Upper lobe of left lung (tissue), 6 donors: ENCODE measurements around the gene MEGF10. TPM values are rescaled to one million over a fixed set of nuclear protein-coding genes. Genes with fewer than 3 reads are reported as not detected.
A peak's percentile ranks its signal among the peaks of the same experiment; 100 is the strongest.

Experiments
- ATAC-seq, 2 donors: fragments of 200-7000 bp; cut with Tn5 transposase; one replicate each; pipeline ENCODE4 v1.9.1; 2022; ENCODE audit warnings: mild to moderate bottlenecking in 2 of 2, moderate library complexity in 2 of 2; ENCODE audit not compliant: low FRiP score in 2 of 2
- DNase-seq, 2 donors: peaks; one replicate each; pipeline ENCODE4 v3.0.0-alpha.2; 2019 to 2020
- H3K27ac ChIP-seq, 4 donors: fragments of 200-600 bp; sonication (generic); one replicate each; pipeline ENCODE4 v1.5.1; 2016 to 2019
- H3K27me3 ChIP-seq, 4 donors: fragments of 200-600 bp; sonication (generic); one replicate each; pipeline ENCODE4 v1.5.1; 2017 to 2019
- H3K36me3 ChIP-seq, 4 donors: fragments of 200-600 bp; sonication (generic); one replicate each; pipeline ENCODE4 v1.5.1; 2016 to 2019
- H3K4me1 ChIP-seq, 4 donors: fragments of 200-600 bp; sonication (generic); one replicate each; pipeline ENCODE4 v1.5.1; 2018 to 2019
- H3K4me3 ChIP-seq, 4 donors: fragments of 200-600 bp; sonication (generic); one replicate each; pipeline ENCODE4 v1.5.1; 2017 to 2019; ENCODE audit warnings: mild to moderate bottlenecking in 2 of 4, moderate library complexity in 1 of 4
- H3K9me3 ChIP-seq, 4 donors: fragments of 200-600 bp; sonication (generic); one replicate each; pipeline ENCODE4 v1.5.1; 2018 to 2019
- CTCF ChIP-seq, 6 experiments: fragments of 450-650 bp in 4 of 6; fragments of 200-600 bp in 2 of 6; sonication (generic) in 2 of 6; IDR thresholded peaks; one replicate each; pipeline ENCODE4 v1.5.1; 2016 to 2019; ENCODE audit warnings: antibody characterized with exemption in 6 of 6
- EP300 ChIP-seq, 4 donors: sonication (generic); formaldehyde crosslinking; IDR thresholded peaks; one replicate each; pipeline ENCODE4 v1.5.1; 2017; ENCODE audit warnings: antibody characterized with exemption in 4 of 4, control low read depth in 2 of 4
- POLR2A ChIP-seq, 4 donors: fragments of 450-650 bp; IDR thresholded peaks; one replicate each; pipeline ENCODE4 v1.5.1; 2016 to 2017; ENCODE audit warnings: antibody characterized with exemption in 4 of 4, mild to moderate bottlenecking in 2 of 4
- POLR2AphosphoS5 ChIP-seq, 2 donors: sonication (generic); formaldehyde crosslinking; IDR thresholded peaks; one replicate each; pipeline ENCODE4 v1.5.1; 2017; ENCODE audit warnings: antibody characterized with exemption in 2 of 2
- WGBS, 2 donors: methylation state at CpG; one replicate each; pipeline ENCODE4 v1.1.5; 2017 to 2018; 5-methylcytosine and 5-hydroxymethylcytosine counted together
- total RNA-seq, 6 donors: library from RNA; depleted of rRNA in 4 of 6; stranded (reverse); fragments of >200 nt in 4 of 6; gene quantifications; one replicate each; pipeline versions ENCODE4 v1.1.0 to v1.2.1, GENCODE V29; 2016 to 2021
- donor health status: DM: no; HTN: no; CAD: no; lungs with moderate emphysema.
- donor health status: DM: no; HTN: yes; CAD: no; lungs with severe emphysema.

Gene MEGF10
- total RNA-seq, 6 donors from 2014 or later = under 0.01 to 3.3 (median 0.17) TPM; not detected in 3

GRCh38 chr5:127433526-127433925 is 142.9 kb downstream of the MEGF10 start:
- Histone ChIP-seq H3K27me3 (no peaks in the 10 kb centered on the region), H3K9me3 (no peaks in the 10 kb centered on the region), H3K36me3 (no peaks in the 10 kb centered on the region), H3K4me3 (no peak overlapping the region), H3K4me1 (no peaks in the 10 kb centered on the region), H3K27ac (no peak overlapping the region)
- 77 to 84% methylated on average over 2 of the region's 2 CpGs for WGBS, 2 donors
- TF ChIP-seq POLR2AphosphoS5 (IDR thresholded peaks at IDR 0.05) (no peak), EP300 (IDR thresholded peaks at IDR 0.05) (no peak)
- no peak for DNase-seq
- ATAC-seq = no peak

- peak in 1 of 2 donors; percentile 47 for DNase-seq
- no peak overlapping the region for H3K27ac ChIP-seq
- no peak for TF ChIP-seq CTCF (IDR thresholded peaks at IDR 0.05)
- TF ChIP-seq EP300 (IDR thresholded peaks at IDR 0.05) = no peak
- no peak for TF ChIP-seq POLR2AphosphoS5 (IDR thresholded peaks at IDR 0.05)
- TF ChIP-seq POLR2A (IDR thresholded peaks at IDR 0.05) = no peak
- whole genome bisulfite sequencing, 2 donors = 91 to 93% methylated on average over 9 to 12 of the region's 12 CpGs
- ATAC-seq = no peak
- H3K36me3 ChIP-seq = no peaks in the 10 kb centered on the region
- no peak overlapping the region for H3K4me3 ChIP-seq
- H3K4me1 ChIP-seq = no peaks in the 10 kb centered on the region
- no peaks in the 10 kb centered on the region for H3K9me3 ChIP-seq
- no peaks in the 10 kb centered on the region for H3K27me3 ChIP-seq
Observed at GRCh38 chr5:127434588-127434987, 144.0 kb downstream of the MEGF10 start.

GRCh38 chr5:127435821-127436220 is 145.2 kb downstream of the MEGF10 start:
- Histone ChIP-seq H3K4me3 (no peak overlapping the region), H3K36me3 (no peaks in the 10 kb centered on the region), H3K4me1 (no peaks in the 10 kb centered on the region), H3K27me3 (no peaks in the 10 kb centered on the region), H3K27ac (no peak overlapping the region), H3K9me3 (no peaks in the 10 kb centered on the region)
- no peak for DNase-seq
- ATAC-seq = no peak
- 96 to 98% methylated on average over 2 of the region's 2 CpGs for WGBS, 2 donors
- TF ChIP-seq EP300 (IDR thresholded peaks at IDR 0.05) (no peak), CTCF (IDR thresholded peaks at IDR 0.05) (no peak), POLR2AphosphoS5 (IDR thresholded peaks at IDR 0.05) (no peak), POLR2A (IDR thresholded peaks at IDR 0.05) (no peak)

- Histone ChIP-seq H3K36me3 (no peaks in the 10 kb centered on the region), H3K27me3 (no peaks in the 10 kb centered on the region), H3K4me3 (no peak overlapping the region), H3K27ac (no peak overlapping the region), H3K9me3 (no peaks in the 10 kb centered on the region), H3K4me1 (no peaks in the 10 kb centered on the region)
- no peak for TF ChIP-seq CTCF (IDR thresholded peaks at IDR 0.05)
- no peak for TF ChIP-seq EP300 (IDR thresholded peaks at IDR 0.05)
- no peak for TF ChIP-seq POLR2A (IDR thresholded peaks at IDR 0.05)
- no peak for TF ChIP-seq POLR2AphosphoS5 (IDR thresholded peaks at IDR 0.05)
- DNase-seq (no peak), ATAC-seq (no peak)
- 78 to 89% methylated on average over 4 of the region's 4 CpGs for WGBS, 2 donors
Observed at GRCh38 chr5:127439644-127440043, 149.0 kb downstream of the MEGF10 start.

GRCh38 chr5:127440831-127441230 is 150.2 kb downstream of the MEGF10 start:
- no peak for TF ChIP-seq EP300 (IDR thresholded peaks at IDR 0.05)
- TF ChIP-seq CTCF (IDR thresholded peaks at IDR 0.05) = no peak
- TF ChIP-seq POLR2A (IDR thresholded peaks at IDR 0.05) = no peak
- no peak for TF ChIP-seq POLR2AphosphoS5 (IDR thresholded peaks at IDR 0.05)
- WGBS, 2 donors = 86 to 90% methylated on average over 7 of the region's 7 CpGs

More at GRCh38 chr5:127440831-127441230, 150.2 kb downstream of the MEGF10 start:
- Histone ChIP-seq H3K27ac (no peak overlapping the region), H3K36me3 (no peaks in the 10 kb centered on the region), H3K4me1 (no peaks in the 10 kb centered on the region), H3K27me3 (no peaks in the 10 kb centered on the region), H3K9me3 (no peaks in the 10 kb centered on the region), H3K4me3 (no peak overlapping the region)
- ATAC-seq = no peak
- DNase-seq = no peak
